ACC112 (cell line): ENCODE measurements around the gene UGT8.
"Not testable (repeated sequence)": the region's sequence is repeated elsewhere in the genome, so short reads cannot be mapped to it uniquely, and the experiment has no call there.

ENCODE experiments used
- H2AFZ ChIP-seq: fragments of 200-600 bp; sonication (generic); one replicate; pipeline ENCODE4 v1.6.0; 2017; ENCODE audit warnings: antibody characterized with exemption, low read length; ENCODE audit not compliant: unreplicated experiment
- H3K27ac ChIP-seq: fragments of 200-600 bp; sonication (generic); 2 replicates; pipeline ENCODE4 v1.5.1; 2014; ENCODE audit warnings: low read depth, mild to moderate bottlenecking, antibody characterized with exemption, low read length, moderate library complexity
- H3K27me3 ChIP-seq: fragments of 200-600 bp; sonication (generic); 2 replicates; pipeline ENCODE4 v1.6.1; 2014; ENCODE audit warnings: mild to moderate bottlenecking, antibody characterized with exemption, low read length, moderate library complexity, mixed read lengths; ENCODE audit not compliant: insufficient read depth
- H3K36me3 ChIP-seq: fragments of 200-600 bp; sonication (generic); 2 replicates; pipeline ENCODE4 v1.6.1; 2016; ENCODE audit warnings: mild to moderate bottlenecking, antibody characterized with exemption, low read length, moderate library complexity, mixed read lengths; ENCODE audit not compliant: insufficient read depth
- H3K4me1 ChIP-seq: fragments of 200-600 bp; sonication (generic); one replicate; pipeline ENCODE4 v1.6.1; 2016; ENCODE audit warnings: low read length, mixed read lengths; ENCODE audit not compliant: insufficient read depth, unreplicated experiment, control insufficient read depth
- H3K4me3 ChIP-seq: fragments of 200-600 bp; sonication (generic); 2 replicates; pipeline ENCODE4 v1.5.1; 2014; ENCODE audit warnings: mild to moderate bottlenecking, low read depth, low read length
- H3K79me2 ChIP-seq: fragments of 200-600 bp; sonication (generic); one replicate; pipeline ENCODE4 v1.6.0; 2016; ENCODE audit warnings: low read length; ENCODE audit not compliant: control insufficient read depth, unreplicated experiment, insufficient read depth

UGT8 gene

GRCh38 chr4:114606245-114606644, 7.6 kb downstream of the UGT8 start:
- Histone ChIP-seq H3K4me3 (no peak overlapping the region), H3K27me3 (peaks cover 36% of the 10 kb centered on the region), H3K27ac (no peak overlapping the region), H2AFZ (no peak overlapping the region), H3K4me1 (no peaks in the 10 kb centered on the region), H3K79me2 (no peaks in the 10 kb centered on the region), H3K36me3 (no peaks in the 10 kb centered on the region)

GRCh38 chr4:114607056-114607455, 8.4 kb downstream of the UGT8 start:
- no peak overlapping the region for H2AFZ ChIP-seq
- no peaks in the 10 kb centered on the region for H3K36me3 ChIP-seq
- peaks cover 31% of the 10 kb centered on the region for H3K27me3 ChIP-seq
- no peaks in the 10 kb centered on the region for H3K4me1 ChIP-seq
- H3K4me3 ChIP-seq: no peak overlapping the region
- no peaks in the 10 kb centered on the region for H3K79me2 ChIP-seq
- no peak overlapping the region for H3K27ac ChIP-seq

- Histone ChIP-seq H3K4me1 (no peaks in the 10 kb centered on the region), H3K27me3 (0 out of 2 replicates have a peak, but pooled peaks cover 3% of the 10 kb centered on the region), H3K4me3 (no peak overlapping the region), H2AFZ (no peak overlapping the region), H3K36me3 (no peaks in the 10 kb centered on the region), H3K27ac (no peak overlapping the region), H3K79me2 (no peaks in the 10 kb centered on the region)
Observed at GRCh38 chr4:114613560-114613959, 15.0 kb downstream of the UGT8 start.

- no peaks in the 10 kb centered on the region for H3K36me3 ChIP-seq
- no peak overlapping the region for H3K27ac ChIP-seq
- H3K4me3 ChIP-seq: no peak overlapping the region
- peaks cover 8% of the 10 kb centered on the region for H3K27me3 ChIP-seq
- no peaks in the 10 kb centered on the region for H3K4me1 ChIP-seq
- no peak overlapping the region for H2AFZ ChIP-seq
- no peaks in the 10 kb centered on the region for H3K79me2 ChIP-seq
Observed at GRCh38 chr4:114615435-114615834, 16.8 kb downstream of the UGT8 start.

- not testable (repeated sequence) for H3K36me3 ChIP-seq, H3K4me1 ChIP-seq, H2AFZ ChIP-seq, H3K4me3 ChIP-seq, H3K79me2 ChIP-seq, H3K27ac ChIP-seq
- peaks cover 11% of the 10 kb centered on the region for H3K27me3 ChIP-seq
Observed at GRCh38 chr4:114616036-114616435, 17.4 kb downstream of the UGT8 start.

- H2AFZ ChIP-seq: no peak overlapping the region
- H3K79me2 ChIP-seq: no peaks in the 10 kb centered on the region
- no peak overlapping the region for H3K4me3 ChIP-seq
- no peaks in the 10 kb centered on the region for H3K4me1 ChIP-seq
- no peaks in the 10 kb centered on the region for H3K36me3 ChIP-seq
- no peak overlapping the region for H3K27ac ChIP-seq
- H3K27me3 ChIP-seq: 0 out of 2 replicates have a peak, but pooled peaks cover 3% of the 10 kb centered on the region
Observed at GRCh38 chr4:114626196-114626595, 27.6 kb downstream of the UGT8 start.

- Histone ChIP-seq H3K79me2 (no peaks in the 10 kb centered on the region), H3K27ac (no peak overlapping the region)
Observed at GRCh38 chr4:114636192-114636935, 37.8 kb downstream of the UGT8 start.

GRCh38 chr4:114642173-114642780, 43.7 kb downstream of the UGT8 start:
- Histone ChIP-seq H3K36me3 (no peaks in the 10 kb centered on the region), H3K4me3 (no peak overlapping the region), H3K27me3 (peaks cover 18% of the 10 kb centered on the region; the same call in 1 of the 2 replicates), H3K27ac (no peak overlapping the region), H3K79me2 (no peaks in the 10 kb centered on the region), H3K4me1 (no peaks in the 10 kb centered on the region), H2AFZ (no peak overlapping the region)

More at GRCh38 chr4:114636192-114636935, 37.8 kb downstream of the UGT8 start:
- Histone ChIP-seq H3K36me3 (no peaks in the 10 kb centered on the region), H3K27me3 (peaks cover 10% of the 10 kb centered on the region), H2AFZ (no peak overlapping the region), H3K4me1 (no peaks in the 10 kb centered on the region), H3K4me3 (no peak overlapping the region)

GRCh38 chr4:114649908-114650307, 51.3 kb downstream of the UGT8 start:
- no peak overlapping the region for H3K27ac ChIP-seq

GRCh38 chr4:114653675-114654074, 55.1 kb downstream of the UGT8 start:
- peaks cover 78% of the 10 kb centered on the region for H3K27me3 ChIP-seq
- no peak overlapping the region for H3K27ac ChIP-seq
- H3K4me3 ChIP-seq: no peak overlapping the region
- no peaks in the 10 kb centered on the region for H3K36me3 ChIP-seq
- H2AFZ ChIP-seq: no peak overlapping the region
- H3K4me1 ChIP-seq: no peaks in the 10 kb centered on the region
- H3K79me2 ChIP-seq: no peaks in the 10 kb centered on the region

More at GRCh38 chr4:114649908-114650307, 51.3 kb downstream of the UGT8 start:
- peaks cover 63% of the 10 kb centered on the region for H3K27me3 ChIP-seq
- H3K79me2 ChIP-seq: no peaks in the 10 kb centered on the region
- no peaks in the 10 kb centered on the region for H3K4me1 ChIP-seq
- H3K4me3 ChIP-seq: no peak overlapping the region
- H2AFZ ChIP-seq: no peak overlapping the region
- no peaks in the 10 kb centered on the region for H3K36me3 ChIP-seq

GRCh38 chr4:114654592-114654991, 56.0 kb downstream of the UGT8 start:
- Histone ChIP-seq H3K4me3 (no peak overlapping the region), H3K27ac (no peak overlapping the region), H3K27me3 (peaks cover 72% of the 10 kb centered on the region), H2AFZ (no peak overlapping the region), H3K36me3 (no peaks in the 10 kb centered on the region), H3K79me2 (no peaks in the 10 kb centered on the region), H3K4me1 (no peaks in the 10 kb centered on the region)
